HL-60 (cell line): ENCODE measurements around the gene MAML1.

Source experiments
- DNase-seq, 2 experiments: peaks; one replicate each; pipeline ENCODE4 v3.0.0-alpha.2; 2010 to 2020; ENCODE audit warnings: low read depth in 1 of 2, low spot score in 1 of 2
- H3K27ac ChIP-seq: fragments of 250-450 bp; sonication (Bioruptor Pico); replicated peaks from 2 replicates; pipeline ENCODE4 v1.5.1; 2020; ENCODE audit warnings: mild to moderate bottlenecking, moderate library complexity
- H3K27me3 ChIP-seq: fragments of 250-450 bp; sonication (Bioruptor Pico); 2 replicates; pipeline ENCODE4 v1.5.1; 2021; ENCODE audit warnings: mild to moderate bottlenecking, moderate library complexity; ENCODE audit not compliant: insufficient read depth, poor library complexity, severe bottlenecking
- H3K4me3 ChIP-seq: replicated peaks from 2 replicates; pipeline ENCODE4 v1.5.1; 2011; ENCODE audit warnings: mild to moderate bottlenecking, control low read depth, low read length; ENCODE audit not compliant: insufficient read depth
- CTCF ChIP-seq: IDR thresholded peaks from one replicate; pipeline ENCODE4 v1.5.1; 2011; ENCODE audit warnings: low read length, control low read depth, inconsistent platforms; ENCODE audit not compliant: insufficient read depth
- GABPA ChIP-seq: IDR thresholded peaks from 2 replicates; pipeline ENCODE4 v1.6.1; 2012; ENCODE audit warnings: low read depth
- POLR2AphosphoS5 ChIP-seq: IDR thresholded peaks from 2 replicates; pipeline ENCODE4 v1.6.1; 2012; ENCODE audit warnings: low read depth
- REST ChIP-seq: IDR thresholded peaks from 2 replicates; pipeline ENCODE4 v1.6.1; 2012; ENCODE audit warnings: low read depth; ENCODE audit not compliant: insufficient replicate concordance
- SPI1 ChIP-seq: IDR thresholded peaks from 2 replicates; pipeline ENCODE4 v1.6.1; 2012; ENCODE audit warnings: low read depth, mild to moderate bottlenecking, borderline replicate concordance

The MAML1 gene

GRCh38 chr5:179720222-179720621, 12.4 kb upstream of the MAML1 start:
- no peaks in the 10 kb centered on the region for H3K27me3 ChIP-seq
- no peak overlapping the region for H3K4me3 ChIP-seq
- no peak for TF ChIP-seq REST
- no peak for TF ChIP-seq SPI1
- TF ChIP-seq POLR2AphosphoS5: no peak
- TF ChIP-seq GABPA: no peak
- no peak for TF ChIP-seq CTCF
- no peak for DNase-seq
- no peak overlapping the region for H3K27ac ChIP-seq

GRCh38 chr5:179724163-179724562, 8.5 kb upstream of the MAML1 start:
- H3K27me3 ChIP-seq: no peaks in the 10 kb centered on the region
- TF ChIP-seq POLR2AphosphoS5 (no peak), SPI1 (no peak), GABPA (no peak), REST (no peak), CTCF (no peak)
- H3K27ac ChIP-seq: no peak overlapping the region
- DNase-seq: no peak
- H3K4me3 ChIP-seq: no peak overlapping the region

- no peak for DNase-seq
- Histone ChIP-seq H3K27ac (no peak overlapping the region), H3K27me3 (no peaks in the 10 kb centered on the region), H3K4me3 (no peak overlapping the region)
- TF ChIP-seq CTCF (no peak), REST (no peak), SPI1 (no peak), GABPA (no peak), POLR2AphosphoS5 (no peak)
Observed at GRCh38 chr5:179727106-179727505, 5.5 kb upstream of the MAML1 start.
